Smooth muscle cell (in vitro differentiated cells): ENCODE data around the gene IQSEC2. TPM values are rescaled to one million over a fixed set of nuclear protein-coding genes. Genes with fewer than 3 reads are reported as not detected.

ENCODE experiments used
- DNase-seq: peaks from one replicate; lab custom pipeline; 2025; ENCODE audit not compliant: unreplicated experiment; lab: John Stamatoyannopoulos, UW
- H2AFZ ChIP-seq: fragments of 200-600 bp; sonication (generic); 2 replicates; pipeline ENCODE4 v1.6.0; 2016; ENCODE audit warnings: antibody characterized with exemption, low read depth, mild to moderate bottlenecking
- H3F3A ChIP-seq: fragments of 200-600 bp; sonication (generic); 2 replicates; pipeline ENCODE4 v1.6.0; 2017; ENCODE audit warnings: antibody characterized with exemption, low read depth
- H3K27ac ChIP-seq: fragments of 200-600 bp; sonication (generic); 2 replicates; pipeline ENCODE4 v1.5.1; 2016; ENCODE audit warnings: low read depth, mild to moderate bottlenecking
- H3K27me3 ChIP-seq: fragments of 200-600 bp; sonication (generic); 2 replicates; pipeline ENCODE4 v1.6.1; 2016; ENCODE audit warnings: low read depth, mild to moderate bottlenecking
- H3K36me3 ChIP-seq: fragments of 200-600 bp; sonication (generic); 2 replicates; pipeline ENCODE4 v1.5.1; 2016; ENCODE audit warnings: low read depth
- H3K4me1 ChIP-seq: fragments of 200-600 bp; sonication (generic); 2 replicates; pipeline ENCODE4 v1.5.1; 2016; ENCODE audit warnings: low read depth
- H3K4me2 ChIP-seq: fragments of 200-600 bp; sonication (generic); 2 replicates; pipeline ENCODE4 v1.6.0; 2016; ENCODE audit warnings: mild to moderate bottlenecking
- H3K4me3 ChIP-seq: fragments of 200-600 bp; sonication (generic); 2 replicates; pipeline ENCODE4 v1.5.1; 2016; ENCODE audit warnings: mild to moderate bottlenecking
- H3K79me2 ChIP-seq: fragments of 200-600 bp; sonication (generic); 2 replicates; pipeline ENCODE4 v1.6.0; 2016; ENCODE audit warnings: low read depth, mild to moderate bottlenecking
- H3K9ac ChIP-seq: fragments of 200-600 bp; sonication (generic); 2 replicates; pipeline ENCODE4 v1.6.0; 2016; ENCODE audit warnings: low read depth
- H3K9me3 ChIP-seq: fragments of 200-600 bp; sonication (generic); replicated peaks from 2 replicates; pipeline ENCODE4 v1.5.1; 2016; ENCODE audit warnings: low read depth
- H4K20me1 ChIP-seq: fragments of 200-600 bp; sonication (generic); 2 replicates; pipeline ENCODE4 v1.6.0; 2016; ENCODE audit warnings: low read depth
- WGBS: methylation state at CpG from one replicate; pipeline ENCODE4 v1.1.7; 2016; ENCODE audit warnings: low lambda C conversion rate; 5-methylcytosine and 5-hydroxymethylcytosine counted together
- polyA plus RNA-seq: library from polyadenylated mRNA; unstranded; fragments of >200 nt; fragmentation: Nextera tagmentation; extraction: Ambion mirVana; gene quantifications from 2 replicates; pipeline ENCODE4 v1.2.1, GENCODE V29; 2016
- total RNA-seq: library from RNA; depleted of rRNA; stranded (reverse); fragments of >200 nt; gene quantifications from 2 replicates; pipeline ENCODE4 v1.2.3, GENCODE V29; 2014
- TF ChIP-seq, protein P1 (sequence below): fragments of 200-600 bp; sonication (generic); IDR thresholded peaks from 2 replicates; pipeline ENCODE4 v1.5.1; 2017; ENCODE audit warnings: borderline replicate concordance, mild to moderate bottlenecking, antibody characterized with exemption; ENCODE audit not compliant: insufficient read depth, poor library complexity, severe bottlenecking

IQSEC2 gene
- total and polyA plus RNA-seq, 2 experiments from 2014 or later: 4.2 to 6.9 TPM

DNA sequence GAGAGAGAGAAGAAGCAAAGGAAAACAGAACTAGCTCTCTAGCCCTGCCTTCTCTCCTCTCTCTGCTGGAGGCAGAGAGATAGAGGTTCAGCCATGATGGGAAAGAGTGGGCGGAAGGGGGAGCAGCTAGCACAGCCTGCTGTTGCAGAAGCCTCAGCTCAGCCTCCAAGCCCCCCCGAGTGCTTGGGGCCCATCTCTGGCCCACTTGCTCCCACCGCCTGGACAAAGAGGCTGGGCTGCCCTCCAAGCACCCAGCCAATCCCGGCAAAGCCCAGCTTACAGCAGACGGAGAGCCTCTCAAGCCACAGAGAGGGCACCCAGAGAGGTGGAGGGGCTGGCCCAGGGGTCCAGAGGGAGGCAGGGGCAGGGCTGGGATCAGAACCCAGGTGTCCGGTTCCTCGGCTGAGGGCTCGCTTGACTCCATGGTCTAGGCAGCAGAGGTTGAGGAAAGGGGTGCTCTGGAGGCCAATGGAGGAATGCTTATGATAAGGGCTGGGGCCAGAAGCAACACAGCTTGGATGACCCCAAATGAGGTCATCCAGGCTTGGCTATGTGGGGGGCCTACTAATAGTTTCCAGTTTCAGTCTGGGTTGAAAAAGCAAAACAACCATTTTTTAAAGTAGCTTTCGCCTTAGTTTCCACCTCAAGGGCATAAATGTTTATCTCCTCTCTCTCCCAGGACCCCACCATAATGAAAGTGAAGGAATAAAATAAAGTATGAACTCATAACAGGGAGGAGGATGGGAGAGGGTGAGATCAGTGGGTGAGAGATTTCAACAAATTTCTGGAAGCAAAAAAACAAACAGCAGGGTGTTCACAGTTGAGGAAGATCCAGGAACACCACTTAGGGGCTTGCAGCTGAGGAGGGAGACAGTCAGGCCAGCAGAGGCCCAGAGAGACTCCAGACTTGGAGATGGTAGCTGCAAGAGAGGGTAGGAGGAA is 24.9 kb upstream of the IQSEC2 start:
- DNase-seq: no peak
- H3K27ac ChIP-seq: no peak overlapping the region
- H3K4me3 ChIP-seq: no peak overlapping the region
- no peak overlapping the region for H3K9ac ChIP-seq
- no peaks in the 10 kb centered on the region for H4K20me1 ChIP-seq
- H3K27me3 ChIP-seq: no peaks in the 10 kb centered on the region
- no peaks in the 10 kb centered on the region for H3F3A ChIP-seq
- H3K9me3 ChIP-seq: no peaks in the 10 kb centered on the region
- H3K79me2 ChIP-seq: no peaks in the 10 kb centered on the region
- no peak overlapping the region for H2AFZ ChIP-seq
- no peak overlapping the region for H3K4me2 ChIP-seq
- no peaks in the 10 kb centered on the region for H3K4me1 ChIP-seq
- no peaks in the 10 kb centered on the region for H3K36me3 ChIP-seq
- TF ChIP-seq, protein P1, sequence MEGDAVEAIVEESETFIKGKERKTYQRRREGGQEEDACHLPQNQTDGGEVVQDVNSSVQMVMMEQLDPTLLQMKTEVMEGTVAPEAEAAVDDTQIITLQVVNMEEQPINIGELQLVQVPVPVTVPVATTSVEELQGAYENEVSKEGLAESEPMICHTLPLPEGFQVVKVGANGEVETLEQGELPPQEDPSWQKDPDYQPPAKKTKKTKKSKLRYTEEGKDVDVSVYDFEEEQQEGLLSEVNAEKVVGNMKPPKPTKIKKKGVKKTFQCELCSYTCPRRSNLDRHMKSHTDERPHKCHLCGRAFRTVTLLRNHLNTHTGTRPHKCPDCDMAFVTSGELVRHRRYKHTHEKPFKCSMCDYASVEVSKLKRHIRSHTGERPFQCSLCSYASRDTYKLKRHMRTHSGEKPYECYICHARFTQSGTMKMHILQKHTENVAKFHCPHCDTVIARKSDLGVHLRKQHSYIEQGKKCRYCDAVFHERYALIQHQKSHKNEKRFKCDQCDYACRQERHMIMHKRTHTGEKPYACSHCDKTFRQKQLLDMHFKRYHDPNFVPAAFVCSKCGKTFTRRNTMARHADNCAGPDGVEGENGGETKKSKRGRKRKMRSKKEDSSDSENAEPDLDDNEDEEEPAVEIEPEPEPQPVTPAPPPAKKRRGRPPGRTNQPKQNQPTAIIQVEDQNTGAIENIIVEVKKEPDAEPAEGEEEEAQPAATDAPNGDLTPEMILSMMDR: no peak
- WGBS: 86% methylated on average over 9 of the region's 9 CpGs

DNA sequence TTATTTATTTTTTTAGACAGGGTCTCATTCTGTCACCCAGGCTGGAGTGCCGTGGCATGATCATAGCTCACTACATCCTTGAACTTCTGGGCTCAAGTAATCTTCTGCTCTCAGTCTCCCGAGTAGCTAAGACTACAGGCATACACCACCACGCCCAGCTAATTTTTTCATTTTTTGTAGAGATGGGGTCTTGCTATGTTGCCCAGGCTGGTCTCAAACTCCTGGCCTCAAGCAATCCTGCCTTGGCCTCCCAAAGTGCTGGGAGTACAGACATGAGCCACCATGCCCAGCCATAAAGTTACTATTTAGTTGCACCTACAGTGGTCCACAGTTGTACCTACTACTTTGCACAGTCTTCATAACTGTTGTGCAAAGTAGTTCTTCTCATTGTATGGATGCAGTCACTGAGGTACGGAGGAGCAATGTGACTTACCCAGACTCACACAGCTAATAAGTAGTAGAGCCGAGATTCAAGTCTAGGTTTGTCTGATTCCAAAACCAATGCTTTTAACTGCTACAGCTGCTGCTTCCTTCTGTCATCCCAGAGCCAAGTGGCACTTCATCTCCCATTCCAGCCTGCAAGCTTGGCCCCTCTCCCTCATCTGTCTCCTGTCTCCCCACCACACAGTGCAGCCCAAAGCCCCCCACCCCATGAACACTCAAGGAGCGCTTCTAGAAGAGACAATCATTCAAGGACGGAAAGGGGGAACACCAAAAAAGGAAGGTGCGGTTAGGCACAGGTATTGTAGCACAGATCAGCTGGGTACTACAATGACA is 24.0 kb upstream of the IQSEC2 start:
- Histone ChIP-seq H3K4me2 (no peak overlapping the region), H3K9ac (no peak overlapping the region), H4K20me1 (no peaks in the 10 kb centered on the region), H3K27me3 (no peaks in the 10 kb centered on the region), H3K9me3 (no peaks in the 10 kb centered on the region), H2AFZ (no peak overlapping the region), H3K4me1 (no peaks in the 10 kb centered on the region), H3K27ac (no peak overlapping the region), H3K79me2 (no peaks in the 10 kb centered on the region), H3K36me3 (no peaks in the 10 kb centered on the region), H3F3A (no peaks in the 10 kb centered on the region), H3K4me3 (no peak overlapping the region)
- TF ChIP-seq, protein P1: no peak
- no peak for DNase-seq
- 85% methylated on average over 8 of the region's 8 CpGs for WGBS

DNA sequence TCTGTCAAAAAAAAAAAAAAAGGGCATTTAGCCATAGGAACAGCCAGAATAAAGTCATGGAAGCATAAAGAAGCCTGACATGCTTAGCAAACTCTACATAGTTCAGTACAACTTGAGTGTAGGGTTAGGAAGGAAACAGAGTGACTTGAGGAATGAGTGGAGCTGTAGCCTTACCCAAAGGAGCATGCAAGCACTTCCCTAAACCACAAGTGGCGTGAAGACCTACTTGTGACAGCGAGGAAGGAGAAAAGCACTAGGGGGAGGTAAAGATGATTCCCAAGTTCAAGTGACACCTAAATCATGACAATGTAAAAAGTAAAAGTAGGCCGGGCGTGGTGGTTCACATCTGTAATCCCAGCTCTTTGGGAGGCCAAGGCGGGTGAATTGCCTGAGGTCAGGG is 21.8 kb upstream of the IQSEC2 start:
- no peak overlapping the region for H3K9ac ChIP-seq
- DNase-seq: no peak
- 81% methylated on average over 5 of the region's 5 CpGs for WGBS
- H3K36me3 ChIP-seq: no peaks in the 10 kb centered on the region
- H3K79me2 ChIP-seq: no peaks in the 10 kb centered on the region
- H3K4me3 ChIP-seq: no peak overlapping the region
- H3K9me3 ChIP-seq: no peaks in the 10 kb centered on the region
- no peaks in the 10 kb centered on the region for H3F3A ChIP-seq
- H3K4me1 ChIP-seq: no peaks in the 10 kb centered on the region
- H3K27ac ChIP-seq: no peak overlapping the region
- TF ChIP-seq, protein P1: no peak
- H3K27me3 ChIP-seq: no peaks in the 10 kb centered on the region
- H2AFZ ChIP-seq: no peak overlapping the region
- H3K4me2 ChIP-seq: no peak overlapping the region
- no peaks in the 10 kb centered on the region for H4K20me1 ChIP-seq
